ENCODE measurements around the gene GMPR2.

The GMPR2 gene

GRCh38 chr14:24285351-24285750 is 52.6 kb downstream of the GMPR2 start:
- no peak for DNase-seq (ENCODE audit: low read depth in 2 of 2)

- no peak for DNase-seq (ENCODE audit: low read depth in 2 of 2)
Measured at GRCh38 chr14:24286996-24287395, 54.3 kb downstream of the GMPR2 start.

Data from activated CD8-positive, alpha-beta memory T cell treated with anti-CD3 and anti-CD28 coated beads for 4 hours (primary cell).